ENCODE results near the gene SPATA2.
A peak's percentile ranks its signal among the peaks of the same experiment; 100 is the strongest.

SPATA2 gene

DNA sequence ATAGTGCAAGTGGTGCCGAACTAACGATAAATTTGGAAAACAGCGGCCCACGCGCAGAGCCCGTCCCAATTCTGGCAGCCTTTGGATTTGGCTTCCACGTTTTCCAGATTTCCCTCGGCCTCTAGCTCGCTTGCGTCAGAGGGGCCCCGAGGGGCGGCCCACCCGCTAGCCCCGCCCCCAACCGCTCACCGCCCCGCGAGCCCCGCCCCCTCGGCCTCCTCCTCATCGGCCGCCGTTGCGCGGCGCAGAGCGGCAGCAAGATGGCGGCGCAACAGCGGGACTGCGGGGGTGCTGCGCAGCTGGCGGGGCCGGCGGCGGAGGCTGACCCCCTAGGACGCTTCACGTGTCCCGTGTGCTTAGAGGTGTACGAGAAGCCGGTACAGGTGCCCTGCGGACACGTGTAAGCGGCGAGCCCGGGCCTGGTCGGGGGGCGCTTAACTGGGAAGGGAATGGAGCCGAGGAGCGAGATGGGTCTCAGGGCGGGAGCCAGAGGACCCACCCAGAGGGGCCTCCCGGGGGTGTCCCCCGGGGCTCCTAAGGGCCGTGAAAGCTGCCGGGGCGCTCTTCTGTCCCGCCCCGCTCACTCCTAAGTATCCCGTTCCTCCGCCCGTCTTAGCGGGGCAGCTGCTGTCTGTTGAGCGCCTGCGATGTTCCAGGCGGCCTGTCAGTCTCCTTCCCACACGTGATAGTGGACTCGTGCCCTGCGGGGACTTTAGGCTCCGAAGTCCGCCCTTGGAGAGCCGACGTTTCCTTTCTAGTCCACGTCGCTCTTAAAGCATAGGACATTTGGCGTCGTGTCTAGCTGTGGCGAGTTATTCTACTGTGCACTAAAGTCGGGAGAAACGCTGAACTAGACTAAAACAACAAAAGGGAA lies 21.1 kb upstream of the SPATA2 start, which contains the start of gene RNF114:
Gene RNF114 (plus strand): TSS at position 245 of the 874 bp plus-strand sequence. CDS start 16 bp downstream, at position 261.
- DNase-seq (ENCODE audit: low read depth, low spot score), result no peak
- peak within 1 kb of the TSS; percentile 56 for H3K27ac ChIP-seq

- H3K27ac ChIP-seq, result no peak overlapping the region
Observed at GRCh38 chr20:49935746-49936152, 20.4 kb upstream of the SPATA2 start.

GRCh38 chr20:49929142-49929494 lies 13.8 kb upstream of the SPATA2 start:
- no peak for DNase-seq (ENCODE audit: low read depth, low spot score)
- no peak overlapping the region for H3K27ac ChIP-seq

More at GRCh38 chr20:49935746-49936152, 20.4 kb upstream of the SPATA2 start:
- no peak for DNase-seq (ENCODE audit: low read depth, low spot score)

DNA sequence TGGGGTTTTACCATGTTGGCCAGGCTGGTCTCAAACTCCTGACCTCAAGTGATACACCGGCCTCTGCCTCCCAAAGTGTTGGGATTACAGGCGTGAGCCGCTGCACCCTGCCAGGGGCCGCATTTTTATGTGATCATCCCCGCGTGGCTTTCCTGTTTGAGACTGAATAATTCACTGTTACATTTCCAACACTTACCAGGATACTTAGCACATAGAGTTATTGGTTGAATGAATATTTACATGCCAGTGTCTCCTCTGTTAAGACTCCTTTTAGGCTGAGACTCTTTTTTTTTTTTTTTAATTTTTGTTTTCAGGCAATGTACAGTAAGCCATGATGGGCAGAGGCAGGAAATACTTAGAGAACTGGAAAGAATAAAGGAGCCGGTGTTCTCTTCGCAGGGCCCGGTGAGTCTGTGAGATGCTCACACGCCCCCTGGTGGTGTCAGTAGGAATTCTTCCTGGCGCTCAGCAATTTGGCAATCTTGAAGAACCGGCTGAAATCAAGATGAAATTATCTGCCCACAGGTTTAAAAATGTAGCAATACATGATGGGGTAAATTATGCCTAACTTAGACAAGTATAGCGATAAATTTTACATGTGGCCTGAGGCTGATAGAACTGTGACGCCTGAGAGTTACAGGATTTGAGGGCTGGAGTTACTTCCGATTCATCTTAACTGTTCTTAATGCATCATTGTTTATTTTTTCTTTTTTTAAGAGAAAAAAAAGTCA lies 13.2 kb upstream of the SPATA2 start:
- H3K27ac ChIP-seq, result peak overlapping the region; percentile 21

GRCh38 chr20:49925901-49926454 lies 10.6 kb upstream of the SPATA2 start:
- H3K27ac ChIP-seq, result no peak overlapping the region
- DNase-seq (ENCODE audit: low read depth, low spot score), result no peak

More for the DNA sequence above, 13.2 kb upstream of the SPATA2 start:
- DNase-seq (ENCODE audit: low read depth, low spot score), result no peak

DNA sequence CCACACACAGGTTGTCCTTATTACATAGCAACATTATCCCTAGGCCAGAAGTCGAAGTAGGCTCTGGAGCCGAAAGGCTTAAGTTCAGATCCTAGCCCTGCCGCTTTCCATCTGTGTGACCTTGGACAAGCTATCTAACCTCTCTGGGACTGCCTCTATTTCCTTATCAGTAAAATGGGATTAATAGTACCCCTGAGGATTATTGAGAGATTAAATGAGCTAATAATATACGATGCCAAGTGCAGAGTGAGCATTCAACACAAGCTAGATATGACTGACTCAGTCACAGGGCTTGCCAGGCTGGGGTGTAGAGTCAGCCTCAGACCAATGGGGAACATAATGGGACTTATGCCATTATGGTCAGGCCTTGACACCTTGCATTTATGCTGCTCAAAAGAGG lies 8.9 kb upstream of the SPATA2 start:
- no peak overlapping the region for H3K27ac ChIP-seq
- DNase-seq (ENCODE audit: low read depth, low spot score), result no peak

DNA sequence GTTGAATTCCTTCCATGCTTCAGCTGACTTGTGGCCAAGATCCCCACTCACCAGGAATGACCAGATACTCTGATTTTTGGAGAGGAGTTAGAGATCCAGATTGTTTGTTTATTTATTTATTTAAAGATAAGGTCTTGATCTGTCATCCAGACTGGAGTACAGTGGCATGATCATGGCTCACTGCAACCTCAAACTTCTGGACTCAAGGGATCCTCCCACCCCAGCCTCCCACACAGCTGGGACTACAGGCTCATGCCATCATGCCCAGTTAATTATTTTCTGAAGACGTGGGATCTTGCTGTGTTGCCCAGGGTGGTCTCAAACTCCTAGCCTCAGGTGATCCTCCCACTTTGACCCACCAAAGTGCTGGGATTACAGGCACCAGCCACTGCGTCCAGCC lies 4.1 kb upstream of the SPATA2 start:
- no peak overlapping the region for H3K27ac ChIP-seq
- no peak for DNase-seq (ENCODE audit: low read depth, low spot score)

GRCh38 chr20:49919009-49919408 lies 3.7 kb upstream of the SPATA2 start:
- no peak overlapping the region for H3K27ac ChIP-seq
- DNase-seq (ENCODE audit: low read depth, low spot score), result no peak

DNA sequence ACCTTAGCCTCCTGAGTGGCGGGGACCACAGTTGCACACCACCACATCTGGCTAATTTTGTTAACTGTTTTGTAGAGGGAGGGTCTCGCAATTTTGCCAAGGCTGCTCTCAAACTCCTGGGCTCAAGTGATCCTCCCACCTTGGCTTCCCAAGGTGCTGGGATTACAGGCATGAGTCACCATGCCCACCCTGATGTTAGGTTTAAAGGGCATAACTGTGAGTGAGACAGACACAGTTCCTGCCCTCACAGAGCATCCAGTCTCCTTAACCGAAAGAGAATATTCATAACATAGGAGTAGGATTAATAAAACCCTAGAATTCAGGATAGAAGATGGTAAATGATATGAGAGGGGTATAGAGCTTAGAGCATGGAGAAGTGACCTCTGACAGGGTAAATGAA lies 3.1 kb upstream of the SPATA2 start:
- H3K27ac ChIP-seq, result no peak overlapping the region
- DNase-seq (ENCODE audit: low read depth, low spot score), result no peak

DNA sequence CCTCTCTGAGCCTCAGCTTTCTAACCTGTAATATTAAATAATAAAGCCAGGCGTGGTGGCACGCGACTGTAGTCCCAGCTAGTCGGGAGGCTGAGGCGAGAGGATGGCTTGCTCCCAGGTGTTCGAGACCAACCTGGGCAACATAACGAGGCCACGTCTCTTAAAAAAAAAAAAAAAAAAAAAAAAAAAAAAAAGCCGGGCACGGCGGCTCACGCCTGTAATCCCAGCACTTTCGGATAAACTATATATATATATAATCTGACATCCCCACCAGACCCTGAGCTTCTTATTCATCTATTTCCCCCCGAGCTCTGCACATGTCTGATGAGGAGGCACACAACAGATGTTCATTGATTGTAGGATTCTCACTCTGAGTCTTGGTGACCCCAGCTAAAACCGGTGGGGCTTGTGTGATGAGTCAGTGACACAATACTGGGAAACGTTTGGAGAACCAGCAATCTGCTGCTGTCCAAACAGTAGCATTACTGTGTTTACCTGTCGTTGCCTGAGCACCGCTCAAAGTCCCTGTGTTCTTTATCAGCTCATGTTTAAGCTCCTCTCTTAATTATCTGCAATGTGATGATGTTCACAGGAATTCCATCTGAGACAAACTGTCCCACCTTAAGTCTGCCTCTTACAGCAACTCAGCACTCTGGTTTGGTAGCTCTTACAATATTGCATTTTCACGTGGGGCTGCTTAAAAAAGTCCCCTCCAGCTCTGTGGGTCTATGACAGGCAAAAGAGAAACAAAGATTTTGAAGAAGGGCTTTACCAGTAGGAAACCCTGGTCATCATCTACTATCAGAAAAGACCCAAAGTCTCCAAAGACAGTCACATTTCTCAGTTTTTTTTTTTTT lies 1.0 kb upstream of the SPATA2 start:
- no peak for DNase-seq (ENCODE audit: low read depth, low spot score)

GRCh38 chr20:49915118-49915379 lies 280 bp downstream of the SPATA2 start:
- no peak for DNase-seq (ENCODE audit: low read depth, low spot score)
- H3K27ac ChIP-seq, result peak overlapping the region; percentile 99

More for the DNA sequence above, 1.0 kb upstream of the SPATA2 start:
- peak overlapping the region; percentile 99 for H3K27ac ChIP-seq

GRCh38 chr20:49914310-49915117 lies 815 bp downstream of the SPATA2 start:
- peak overlapping the region; percentile 99 for H3K27ac ChIP-seq
- no peak for DNase-seq (ENCODE audit: low read depth, low spot score)

GRCh38 chr20:49913399-49914047 lies 1.8 kb downstream of the SPATA2 start:
- no peak for DNase-seq (ENCODE audit: low read depth, low spot score)
- H3K27ac ChIP-seq, result no peak overlapping the region

DNA sequence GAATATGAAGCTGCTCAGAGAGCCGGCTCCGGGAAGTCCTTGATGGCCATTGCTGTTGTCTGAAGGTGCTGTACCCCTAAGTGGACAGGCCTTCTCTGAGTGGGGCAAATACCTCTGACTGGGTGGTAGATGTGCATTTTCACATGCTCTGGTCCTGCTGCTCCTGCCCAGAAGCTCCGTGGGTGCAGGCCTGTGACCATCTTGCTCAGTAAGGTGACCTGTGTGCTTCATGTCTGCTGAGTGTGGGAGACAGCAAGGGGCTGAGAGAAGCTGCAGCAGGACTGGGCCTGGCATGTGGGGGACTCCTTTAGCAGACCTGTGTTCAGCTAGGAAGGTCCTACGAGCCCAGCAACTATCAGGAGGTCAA lies 5.0 kb downstream of the SPATA2 start:
- no peak for DNase-seq (ENCODE audit: low read depth, low spot score)
- no peak overlapping the region for H3K27ac ChIP-seq

GRCh38 chr20:49909499-49910339 lies 5.6 kb downstream of the SPATA2 start:
- no peak overlapping the region for H3K27ac ChIP-seq

DNA sequence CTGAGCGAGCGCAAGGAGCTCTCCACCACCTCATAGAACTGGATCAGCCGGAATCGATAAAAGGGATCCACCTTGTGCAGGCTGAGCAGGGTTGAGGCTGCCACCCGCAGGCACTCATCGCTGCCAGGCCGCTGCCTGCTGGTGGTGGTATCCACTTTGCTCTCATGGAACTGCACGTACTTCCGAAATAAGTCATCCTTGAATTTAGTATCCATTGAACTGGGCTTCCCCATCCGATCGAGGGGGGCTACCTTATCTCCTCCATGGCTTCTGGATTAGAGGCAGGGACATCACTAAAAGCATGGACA lies 7.1 kb downstream of the SPATA2 start:
- no peak overlapping the region for H3K27ac ChIP-seq
- DNase-seq (ENCODE audit: low read depth, low spot score), result no peak

More at GRCh38 chr20:49909499-49910339, 5.6 kb downstream of the SPATA2 start:
- DNase-seq (ENCODE audit: low read depth, low spot score), result no peak

DNA sequence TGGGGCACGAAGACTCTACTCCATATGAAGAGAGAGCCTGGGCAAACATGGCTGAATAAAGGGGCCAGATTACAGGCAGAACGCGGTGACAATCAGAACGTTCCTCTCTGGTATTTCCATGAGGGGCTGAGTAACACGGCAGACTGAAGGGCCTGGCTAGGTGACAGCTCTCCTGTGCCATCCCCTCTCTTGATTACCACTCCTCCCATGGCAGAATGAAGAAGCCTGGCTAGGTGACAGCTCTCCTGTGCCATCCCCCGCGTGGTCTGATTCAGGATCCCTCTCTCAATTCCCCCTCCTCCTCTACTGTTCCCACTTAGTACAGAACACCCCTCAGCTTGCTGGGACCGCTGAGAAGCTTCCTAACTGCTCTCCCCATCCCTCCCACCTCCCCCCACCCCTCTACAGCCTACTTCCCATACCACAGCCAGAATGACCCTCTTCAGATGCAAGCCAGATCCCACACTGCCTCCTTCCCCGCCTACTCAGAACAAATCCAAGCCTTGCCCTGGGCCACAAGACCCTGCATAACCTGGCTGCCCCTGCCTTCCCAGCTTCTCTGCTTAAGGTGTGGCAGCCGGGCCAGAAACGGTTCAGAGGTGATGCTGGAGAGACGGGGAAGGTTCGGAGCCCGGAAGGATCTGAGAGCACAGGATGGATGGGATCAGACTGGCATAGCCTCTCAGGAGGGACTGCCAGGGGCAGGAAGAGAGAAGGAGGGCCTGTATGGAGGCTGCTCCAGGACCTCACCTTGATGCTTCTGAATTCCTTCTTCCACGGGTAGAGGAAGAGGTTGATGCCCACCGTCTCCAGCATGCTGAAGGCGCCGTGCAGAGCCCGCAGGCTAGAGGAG lies 7.7 kb downstream of the SPATA2 start:
- no peak overlapping the region for H3K27ac ChIP-seq
- DNase-seq (ENCODE audit: low read depth, low spot score), result no peak
